WERI-Rb-1 (cell line): ENCODE data around the gene SHROOM3.

ENCODE experiments used
- DNase-seq: peaks from one replicate; pipeline ENCODE4 v3.0.0-alpha.2; 2020
- H3K27ac ChIP-seq: fragments of 250-450 bp; sonication (Bioruptor Pico); 2 replicates; pipeline ENCODE4 v1.5.1; 2020; ENCODE audit warnings: mild to moderate bottlenecking, moderate library complexity
- H3K27me3 ChIP-seq: fragments of 250-450 bp; sonication (Bioruptor Pico); 2 replicates; pipeline ENCODE4 v1.5.1; 2021; ENCODE audit warnings: mild to moderate bottlenecking, low read depth, moderate library complexity; ENCODE audit not compliant: insufficient read depth, severe bottlenecking
- H3K36me3 ChIP-seq: fragments of 250-450 bp; sonication (Bioruptor Pico); 2 replicates; pipeline ENCODE4 v1.5.1; 2020; ENCODE audit warnings: mild to moderate bottlenecking, moderate library complexity
- H3K4me3 ChIP-seq: 2 replicates; pipeline ENCODE4 v1.5.1; 2011; ENCODE audit warnings: low read depth, mild to moderate bottlenecking, control low read depth, low read length
- H3K9me3 ChIP-seq: fragments of 250-450 bp; sonication (Bioruptor Pico); 2 replicates; pipeline ENCODE4 v1.5.1; 2021; ENCODE audit warnings: mild to moderate bottlenecking, moderate library complexity; ENCODE audit not compliant: severe bottlenecking
- TF ChIP-seq, protein P1 (sequence below): IDR thresholded peaks from 2 replicates; pipeline ENCODE4 v1.5.1; 2011; ENCODE audit warnings: low read depth, mild to moderate bottlenecking, control low read depth, inconsistent platforms, low read length

Gene SHROOM3

DNA sequence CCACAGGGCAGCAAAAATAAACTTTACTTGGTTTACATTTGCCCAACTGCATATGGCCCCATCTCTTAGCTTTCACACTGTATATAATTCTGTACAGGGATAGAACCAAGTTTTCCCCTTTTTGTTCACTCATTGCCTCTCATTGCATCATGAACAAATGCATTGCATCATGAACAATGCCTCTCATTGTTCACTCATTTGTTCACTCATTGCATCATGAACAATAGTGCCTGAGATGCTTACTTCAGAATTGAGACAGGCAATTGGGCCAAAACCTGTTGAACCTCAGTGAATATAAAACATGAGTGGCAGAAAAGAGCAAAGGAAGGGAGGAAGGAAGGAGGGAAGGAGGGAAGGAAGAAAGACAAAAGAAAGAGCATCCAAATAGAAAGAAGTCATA is 364.7 kb downstream of the SHROOM3 start:
- TF ChIP-seq, protein P1, sequence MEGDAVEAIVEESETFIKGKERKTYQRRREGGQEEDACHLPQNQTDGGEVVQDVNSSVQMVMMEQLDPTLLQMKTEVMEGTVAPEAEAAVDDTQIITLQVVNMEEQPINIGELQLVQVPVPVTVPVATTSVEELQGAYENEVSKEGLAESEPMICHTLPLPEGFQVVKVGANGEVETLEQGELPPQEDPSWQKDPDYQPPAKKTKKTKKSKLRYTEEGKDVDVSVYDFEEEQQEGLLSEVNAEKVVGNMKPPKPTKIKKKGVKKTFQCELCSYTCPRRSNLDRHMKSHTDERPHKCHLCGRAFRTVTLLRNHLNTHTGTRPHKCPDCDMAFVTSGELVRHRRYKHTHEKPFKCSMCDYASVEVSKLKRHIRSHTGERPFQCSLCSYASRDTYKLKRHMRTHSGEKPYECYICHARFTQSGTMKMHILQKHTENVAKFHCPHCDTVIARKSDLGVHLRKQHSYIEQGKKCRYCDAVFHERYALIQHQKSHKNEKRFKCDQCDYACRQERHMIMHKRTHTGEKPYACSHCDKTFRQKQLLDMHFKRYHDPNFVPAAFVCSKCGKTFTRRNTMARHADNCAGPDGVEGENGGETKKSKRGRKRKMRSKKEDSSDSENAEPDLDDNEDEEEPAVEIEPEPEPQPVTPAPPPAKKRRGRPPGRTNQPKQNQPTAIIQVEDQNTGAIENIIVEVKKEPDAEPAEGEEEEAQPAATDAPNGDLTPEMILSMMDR, result no peak
- Histone ChIP-seq H3K9me3 (no peaks in the 10 kb centered on the region), H3K27me3 (no peaks in the 10 kb centered on the region), H3K27ac (no peak overlapping the region), H3K4me3 (no peak overlapping the region), H3K36me3 (no peaks in the 10 kb centered on the region)
- no peak for DNase-seq

DNA sequence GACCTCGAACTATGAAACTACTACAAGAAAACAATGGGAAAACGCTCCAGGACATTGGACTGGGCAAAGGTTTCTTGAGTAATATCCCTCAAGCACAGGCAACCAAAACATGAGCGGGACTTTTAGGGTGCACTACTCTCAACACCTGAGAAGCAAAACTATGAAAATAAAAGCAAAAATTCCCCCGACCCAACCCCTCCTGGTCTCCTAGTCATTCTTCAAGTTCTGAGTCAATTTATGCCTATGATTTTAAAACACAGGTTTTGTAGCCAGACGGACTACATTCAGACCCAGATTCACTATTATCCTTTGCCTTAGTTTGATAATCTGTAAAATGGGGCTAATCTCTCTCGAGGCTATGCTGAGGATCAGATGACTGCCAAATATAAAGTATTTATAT is 365.9 kb downstream of the SHROOM3 start:
- Histone ChIP-seq H3K4me3 (no peak overlapping the region), H3K27ac (no peak overlapping the region), H3K9me3 (no peaks in the 10 kb centered on the region), H3K27me3 (no peaks in the 10 kb centered on the region), H3K36me3 (no peaks in the 10 kb centered on the region)
- TF ChIP-seq, protein P1, result no peak
- DNase-seq, result no peak

DNA sequence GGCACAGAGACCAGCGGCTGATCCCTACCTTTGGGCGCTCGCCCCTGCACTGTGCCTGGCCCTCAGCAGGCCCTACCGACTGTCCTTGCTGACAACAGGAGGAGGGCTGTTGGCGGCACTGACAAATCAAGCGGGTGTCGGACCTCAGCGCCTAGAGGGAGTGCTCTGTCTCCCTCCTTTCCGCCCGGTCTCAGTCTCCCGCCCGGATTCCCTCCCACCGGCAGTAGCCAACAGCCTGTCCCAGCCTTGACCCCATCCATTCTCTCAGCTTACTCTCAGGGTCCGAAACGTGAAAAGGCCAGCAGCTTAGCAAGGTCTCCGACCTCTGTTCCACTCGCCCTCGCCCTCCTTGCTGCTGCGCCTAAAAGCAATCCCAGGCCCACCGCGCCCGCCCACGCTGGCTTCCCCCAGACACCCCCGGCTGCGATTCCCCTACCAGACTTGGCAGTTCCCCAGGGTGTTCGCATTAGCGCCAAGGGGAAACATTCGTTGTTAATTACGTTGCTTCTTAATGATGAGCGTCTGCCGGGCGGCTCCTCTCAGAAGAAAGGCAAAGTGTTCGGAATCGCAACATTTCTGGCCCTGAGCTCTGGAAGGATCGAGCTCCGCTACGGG is 366.7 kb downstream of the SHROOM3 start:
- no peak for DNase-seq
- no peaks in the 10 kb centered on the region for H3K27me3 ChIP-seq
- H3K27ac ChIP-seq, result no peak overlapping the region
- H3K4me3 ChIP-seq, result no peak overlapping the region
- TF ChIP-seq, protein P1, result no peak
- H3K36me3 ChIP-seq, result no peaks in the 10 kb centered on the region
- no peaks in the 10 kb centered on the region for H3K9me3 ChIP-seq

DNA sequence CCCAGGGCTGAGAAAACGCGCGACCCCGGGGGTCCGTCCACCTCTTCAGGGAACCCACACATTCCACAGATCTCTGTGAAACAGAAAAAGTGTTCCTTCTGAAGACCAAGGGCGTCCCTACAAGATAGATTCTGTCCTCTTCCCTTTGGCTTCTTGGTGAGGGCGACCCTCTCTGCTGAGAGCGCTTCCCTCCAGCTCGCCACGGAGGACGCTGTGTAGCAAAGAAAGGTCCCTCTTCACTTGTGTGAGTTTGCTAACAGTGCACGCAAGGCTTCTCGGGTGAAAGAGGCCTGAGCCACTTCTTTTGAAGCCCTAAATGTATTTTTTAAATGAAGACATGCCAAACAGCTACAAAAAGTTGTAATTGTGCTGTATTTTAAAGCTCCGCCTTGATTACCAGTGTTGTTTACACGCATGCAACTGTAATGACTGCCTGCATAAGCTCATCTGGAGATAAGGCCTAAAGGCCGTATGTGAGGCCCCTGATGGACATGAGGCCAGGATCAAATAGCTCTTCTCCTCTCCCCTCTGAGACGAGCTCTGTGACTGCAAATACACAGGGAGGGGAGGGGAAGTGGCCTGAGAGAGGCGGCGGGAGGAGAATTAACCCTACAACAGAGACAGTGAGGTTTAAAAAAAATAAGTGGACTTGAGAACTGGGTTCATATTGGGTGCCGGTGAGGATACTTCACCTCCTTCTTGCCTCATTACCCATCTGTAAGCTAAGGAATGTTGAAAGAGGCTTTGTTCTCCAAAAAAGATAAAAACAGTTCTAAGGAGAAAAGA is 367.4 kb downstream of the SHROOM3 start:
- no peak overlapping the region for H3K27ac ChIP-seq
- DNase-seq, result no peak

GRCh38 chr4:76803522-76803921 is 368.5 kb downstream of the SHROOM3 start:
- TF ChIP-seq, protein P1, result no peak
- no peak overlapping the region for H3K27ac ChIP-seq

More for the DNA sequence above, 367.4 kb downstream of the SHROOM3 start:
- Histone ChIP-seq H3K27me3 (no peaks in the 10 kb centered on the region), H3K36me3 (no peaks in the 10 kb centered on the region), H3K9me3 (no peaks in the 10 kb centered on the region), H3K4me3 (no peak overlapping the region)
- TF ChIP-seq, protein P1, result no peak

More at GRCh38 chr4:76803522-76803921, 368.5 kb downstream of the SHROOM3 start:
- peaks cover 1% of the 10 kb centered on the region for H3K9me3 ChIP-seq
- H3K36me3 ChIP-seq, result no peaks in the 10 kb centered on the region
- no peaks in the 10 kb centered on the region for H3K27me3 ChIP-seq
- DNase-seq, result no peak
- H3K4me3 ChIP-seq, result no peak overlapping the region
